Globus pallidus (tissue), 1 donor: Measurements from ENCODE around the gene NEUROD6.

Experiments
- DNase-seq: peaks from one replicate; pipeline ENCODE4 v3.0.0-alpha.2; 2015; ENCODE audit warnings: low spot score

The NEUROD6 gene

GRCh38 chr7:31333291-31333690 lies 7.2 kb downstream of the NEUROD6 start:
- DNase-seq, result no peak

GRCh38 chr7:31327071-31327470 lies 13.5 kb downstream of the NEUROD6 start:
- no peak for DNase-seq

DNA sequence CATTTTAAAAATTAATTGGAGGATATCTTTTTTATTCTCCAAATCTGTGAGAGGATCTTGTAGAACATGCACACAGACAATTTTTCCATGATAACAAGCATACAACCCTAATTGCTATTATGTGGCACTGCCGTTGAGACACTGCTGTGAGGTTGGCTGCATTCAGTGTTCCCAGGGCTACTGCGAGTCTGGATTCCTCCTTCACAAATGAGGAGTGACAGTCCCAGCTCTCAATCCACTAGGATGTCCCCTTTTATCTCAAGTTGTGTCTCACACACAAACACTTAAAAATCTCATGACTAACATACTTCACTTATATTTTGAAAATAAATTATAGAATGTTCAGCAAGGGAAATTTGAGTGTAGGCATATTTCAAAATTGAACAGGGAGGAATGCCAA lies 14.1 kb downstream of the NEUROD6 start:
- DNase-seq, result no peak

DNA sequence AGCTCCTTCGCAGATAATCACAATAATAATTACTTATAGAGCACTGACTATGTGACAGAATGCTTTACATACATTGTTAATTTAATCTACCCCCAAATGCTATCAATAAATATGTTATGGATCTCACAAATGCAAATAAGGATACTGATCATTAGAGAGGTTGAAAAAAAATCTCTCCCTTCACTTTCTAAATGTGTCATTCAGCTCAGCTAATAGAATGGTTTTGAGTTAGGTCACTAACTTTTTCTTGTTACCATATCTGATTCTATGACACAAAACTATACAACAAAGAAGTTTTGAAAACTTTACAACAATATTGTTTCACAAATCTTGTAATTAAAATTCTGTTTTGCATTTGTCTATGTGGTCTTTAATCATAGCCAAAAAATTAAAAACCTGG lies 17.4 kb downstream of the NEUROD6 start:
- DNase-seq, result no peak

DNA sequence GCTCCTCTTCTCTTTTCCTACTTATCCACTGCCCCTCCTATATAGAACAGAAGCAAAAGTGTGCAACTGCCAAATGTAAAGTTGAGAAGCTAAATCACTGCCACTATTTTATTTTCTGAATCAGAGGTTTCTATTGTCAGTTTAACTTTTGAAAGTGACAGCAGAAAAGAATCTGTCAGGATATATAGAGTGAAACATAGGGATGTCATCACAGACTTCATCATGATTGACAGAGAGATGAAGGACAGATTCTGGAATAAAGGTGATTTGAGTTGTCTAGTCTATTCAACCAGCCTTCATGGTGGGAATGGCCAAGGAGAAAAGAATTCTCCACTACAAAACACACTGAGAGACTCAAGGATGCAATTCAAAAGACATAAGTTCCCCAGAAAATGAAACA lies 19.9 kb downstream of the NEUROD6 start:
- no peak for DNase-seq

- DNase-seq, result no peak
Observed at GRCh38 chr7:31318313-31318712, 22.2 kb downstream of the NEUROD6 start.

DNA sequence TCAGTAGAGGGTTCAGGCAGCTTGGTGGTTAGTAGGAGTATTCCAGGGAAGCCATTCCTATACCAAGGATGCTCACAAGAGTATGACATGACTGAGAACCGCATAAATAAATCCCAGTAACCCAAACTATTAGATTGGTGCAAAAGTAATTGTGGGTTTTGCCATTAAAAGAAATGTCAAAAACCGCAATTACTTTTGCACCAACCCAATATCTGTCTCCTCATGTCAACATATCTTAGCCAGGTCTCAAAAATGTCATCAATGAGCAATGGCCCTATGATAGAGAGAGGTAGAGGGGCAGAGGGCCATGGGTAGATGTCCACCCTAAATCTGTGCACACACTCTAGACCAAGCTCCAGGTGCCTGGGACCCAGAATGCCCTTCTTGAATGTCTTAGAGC lies 23.6 kb downstream of the NEUROD6 start:
- no peak for DNase-seq

DNA sequence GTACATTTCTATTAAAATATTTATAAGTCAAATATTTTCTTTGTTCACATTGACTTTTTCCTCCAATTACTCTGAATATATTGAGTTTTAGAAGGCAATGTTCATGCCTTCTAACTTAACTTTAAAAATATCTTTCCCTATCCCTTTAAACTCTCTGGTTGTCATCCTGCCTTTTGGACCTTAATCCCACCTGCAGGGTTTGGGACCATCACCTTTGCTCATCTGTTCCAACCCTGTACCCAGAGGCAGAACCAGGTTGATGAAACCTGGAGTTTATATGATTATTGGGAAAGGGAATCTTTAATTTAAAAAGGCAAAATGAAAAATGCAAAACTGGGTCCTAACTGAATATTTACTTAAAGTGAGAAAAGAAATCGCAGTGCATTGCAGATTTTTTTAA lies 24.8 kb downstream of the NEUROD6 start:
- no peak for DNase-seq

DNA sequence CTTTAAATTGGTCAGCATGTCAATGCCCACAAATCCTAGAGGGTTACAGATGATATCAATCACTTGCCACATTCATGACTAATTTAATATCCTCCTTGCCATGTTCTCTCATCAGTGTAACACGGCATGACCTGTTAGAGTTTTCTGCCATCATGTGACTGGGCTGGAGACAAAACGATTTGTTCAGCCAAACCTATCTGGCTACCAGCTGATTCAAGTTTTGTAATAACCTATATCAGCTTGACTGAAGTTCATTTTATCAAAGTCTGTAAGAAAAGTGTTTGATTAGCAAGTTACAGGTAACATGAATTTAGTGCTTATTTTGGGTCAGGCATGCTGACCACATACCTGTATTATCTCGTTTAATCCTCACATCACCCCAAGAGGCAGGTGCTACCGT lies 25.7 kb downstream of the NEUROD6 start:
- no peak for DNase-seq

DNA sequence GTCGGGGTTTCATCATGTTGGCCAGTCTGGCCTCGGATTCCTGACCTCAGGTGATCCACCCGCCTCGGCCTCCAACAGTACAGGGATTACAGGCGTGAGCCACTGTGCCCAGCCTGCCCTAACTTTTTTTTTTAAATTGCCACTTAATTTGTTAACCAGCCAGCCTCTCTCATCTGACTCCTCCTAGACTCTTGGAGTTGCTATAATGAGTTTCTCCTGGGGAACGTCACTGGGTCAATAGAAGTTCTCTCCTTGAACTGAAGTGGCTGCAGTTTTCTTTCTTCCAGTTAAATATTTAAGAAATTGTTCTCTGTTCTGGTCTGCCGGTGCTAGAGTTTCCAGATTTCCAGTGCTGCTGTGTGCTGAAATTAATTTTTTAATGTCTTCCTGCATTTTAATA lies 27.6 kb downstream of the NEUROD6 start:
- no peak for DNase-seq

- DNase-seq, result no peak
Observed at GRCh38 chr7:31311552-31311951, 29.0 kb downstream of the NEUROD6 start.

- DNase-seq, result no peak
Observed at GRCh38 chr7:31310321-31310935, 30.1 kb downstream of the NEUROD6 start.

DNA sequence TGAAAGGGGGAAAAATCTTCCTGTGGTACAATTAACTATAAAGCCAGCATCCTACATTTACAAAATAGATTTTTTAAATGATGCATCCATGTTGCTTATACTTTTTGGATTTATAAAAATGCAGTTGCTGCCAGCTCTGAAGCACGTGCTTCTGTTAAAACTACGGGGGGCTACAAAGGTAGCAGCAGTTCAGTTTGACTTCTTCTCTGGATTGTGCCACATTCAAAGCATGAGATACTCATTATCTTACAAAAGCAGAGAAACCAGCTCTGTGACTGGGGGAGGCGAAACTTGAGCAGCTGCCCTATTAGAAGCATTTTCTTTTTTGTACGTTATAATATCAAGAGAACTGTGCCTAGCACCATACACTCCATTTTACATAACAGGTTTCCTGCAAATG lies 31.1 kb downstream of the NEUROD6 start:
- no peak for DNase-seq

DNA sequence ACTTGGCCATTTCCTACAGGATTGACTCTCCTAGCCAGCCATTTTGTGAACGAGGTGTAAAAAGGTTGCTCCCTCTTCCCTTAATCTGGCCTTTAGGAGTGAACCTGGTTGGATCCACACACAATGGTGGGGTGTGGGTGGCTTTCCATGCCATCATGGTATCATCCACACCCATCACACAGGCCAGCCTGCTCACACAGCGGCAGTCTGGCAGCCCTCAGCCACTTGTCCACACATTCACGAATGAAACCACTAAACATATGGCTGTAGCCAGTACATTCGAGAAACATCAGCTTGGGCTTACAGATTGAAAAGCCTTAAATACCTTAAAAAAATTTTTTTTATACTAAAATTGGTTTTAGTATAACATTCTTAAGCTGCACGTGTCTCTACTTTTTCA lies 31.9 kb downstream of the NEUROD6 start:
- DNase-seq, result no peak

DNA sequence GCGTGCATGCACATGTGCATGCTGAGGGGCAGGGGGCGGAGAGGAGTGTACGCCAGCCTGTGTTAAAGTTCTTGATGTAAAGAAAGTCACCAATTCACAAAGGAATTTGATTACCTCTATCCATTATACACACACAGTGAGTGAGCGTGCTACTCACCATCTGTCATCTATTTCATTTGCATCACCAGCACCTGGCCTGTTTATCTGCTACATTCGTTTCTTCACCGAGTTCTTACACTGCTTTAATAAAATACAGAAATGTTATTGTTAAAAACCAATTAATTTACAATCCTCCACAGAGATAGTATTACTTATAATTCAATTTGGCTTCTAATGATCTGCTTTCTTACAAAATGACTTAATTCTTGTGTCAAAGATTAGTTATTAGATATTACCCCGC lies 32.6 kb downstream of the NEUROD6 start:
- no peak for DNase-seq

- no peak for DNase-seq
Observed at GRCh38 chr7:31305260-31305659, 35.3 kb downstream of the NEUROD6 start.

DNA sequence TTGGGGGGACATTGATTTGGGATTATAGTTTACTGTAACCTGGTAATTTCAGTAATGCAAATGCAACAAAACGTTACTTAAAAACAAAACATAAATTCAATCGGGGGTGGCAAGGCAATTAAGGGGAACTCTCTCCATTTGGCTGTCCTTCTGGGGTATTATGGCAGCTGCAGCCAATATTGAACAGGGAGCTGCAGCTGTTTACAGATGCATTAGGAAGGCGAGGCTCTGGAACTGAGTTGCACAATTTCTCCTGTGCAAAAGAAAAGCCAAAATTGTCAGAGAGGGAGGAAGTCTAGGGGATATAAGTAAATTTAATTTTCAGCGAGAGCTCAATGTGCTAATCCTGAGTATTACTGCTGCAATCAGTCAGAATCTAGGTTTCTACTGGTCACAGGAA lies 36.1 kb downstream of the NEUROD6 start:
- no peak for DNase-seq

DNA sequence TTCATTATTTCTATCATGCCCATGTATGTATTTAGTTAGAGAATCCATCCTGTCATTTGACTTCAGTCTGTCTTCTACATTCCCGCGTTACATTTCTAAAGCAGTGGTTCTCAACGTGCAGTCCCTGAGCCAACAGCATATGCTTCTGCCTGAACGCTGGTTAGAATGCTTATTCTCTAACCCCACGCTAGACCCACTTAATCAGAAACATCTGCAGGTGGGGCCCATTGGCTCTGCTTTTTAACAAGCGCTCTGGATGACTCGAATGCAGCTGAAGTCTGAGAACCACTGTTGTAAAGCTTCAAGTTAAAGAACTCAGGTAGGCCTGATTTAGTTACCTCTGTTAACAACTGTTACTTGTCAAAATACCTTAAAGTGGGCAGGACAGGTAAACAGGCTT lies 38.2 kb downstream of the NEUROD6 start:
- no peak for DNase-seq

DNA sequence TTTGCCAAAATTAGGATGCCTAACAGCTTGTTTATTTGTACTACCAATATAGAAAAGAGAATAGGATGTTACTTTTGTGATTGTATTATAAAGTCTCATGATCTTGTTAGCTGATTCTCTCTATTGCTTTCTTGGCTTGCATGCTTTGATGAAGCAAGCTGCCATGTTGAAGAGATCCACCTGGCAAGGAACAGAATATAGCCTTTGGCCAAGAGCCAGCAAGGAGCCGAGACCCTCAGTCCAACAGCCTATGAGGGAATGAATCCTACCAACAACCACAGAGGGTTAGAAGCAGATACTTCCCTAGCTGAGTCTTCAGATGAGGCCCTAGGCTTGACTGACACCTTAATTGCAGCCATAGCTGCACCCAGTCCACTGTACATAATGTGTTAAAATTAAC lies 41.2 kb downstream of the NEUROD6 start:
- DNase-seq, result no peak

- no peak for DNase-seq
Observed at GRCh38 chr7:31290601-31291000, 49.9 kb downstream of the NEUROD6 start.
